ENCODE data around the gene DNAH10.

GRCh38 chr12:123807670-123808069 is 45.6 kb downstream of the DNAH10 start:
- TF ChIP-seq NFE2 (CRISPR knock-in tag; IDR thresholded peaks at IDR 0.05) (no peak), ZNF138 (CRISPR knock-in tag; IDR thresholded peaks at IDR 0.05; ENCODE audit: low read depth) (no peak), TARDBP (CRISPR knock-in tag; IDR thresholded peaks at IDR 0.05) (no peak), SMARCC2 (IDR thresholded peaks at IDR 0.05) (no peak), TRIM24 (CRISPR knock-in tag; IDR thresholded peaks at IDR 0.05) (no peak), POLR2A (IDR thresholded peaks at IDR 0.05; ENCODE audit: insufficient read depth in 1 of 2, low read depth in 2 of 2, low read length in 2 of 2) (no peak)
